C4-2B (cell line): ENCODE results near the gene CFAP107.
"Not testable (repeated sequence)": the region's sequence is repeated elsewhere in the genome, so short reads cannot be mapped to it uniquely, and the experiment has no call there.

Experiments
- CTCF ChIP-seq: fragments of 450-650 bp; conservative IDR thresholded peaks from 2 replicates; pipeline ENCODE4 v1.5.1; 2017; ENCODE audit warnings: mild to moderate bottlenecking
- ZFX ChIP-seq: fragments of 450-650 bp; IDR thresholded peaks from 2 replicates; pipeline ENCODE4 v1.6.1; 2017

GRCh38 chr1:12784729-12785128 is 38.7 kb downstream of the CFAP107 start:
- not testable (repeated sequence) for TF ChIP-seq CTCF, ZFX
